ENCODE data around the gene PLAU.

DNA sequence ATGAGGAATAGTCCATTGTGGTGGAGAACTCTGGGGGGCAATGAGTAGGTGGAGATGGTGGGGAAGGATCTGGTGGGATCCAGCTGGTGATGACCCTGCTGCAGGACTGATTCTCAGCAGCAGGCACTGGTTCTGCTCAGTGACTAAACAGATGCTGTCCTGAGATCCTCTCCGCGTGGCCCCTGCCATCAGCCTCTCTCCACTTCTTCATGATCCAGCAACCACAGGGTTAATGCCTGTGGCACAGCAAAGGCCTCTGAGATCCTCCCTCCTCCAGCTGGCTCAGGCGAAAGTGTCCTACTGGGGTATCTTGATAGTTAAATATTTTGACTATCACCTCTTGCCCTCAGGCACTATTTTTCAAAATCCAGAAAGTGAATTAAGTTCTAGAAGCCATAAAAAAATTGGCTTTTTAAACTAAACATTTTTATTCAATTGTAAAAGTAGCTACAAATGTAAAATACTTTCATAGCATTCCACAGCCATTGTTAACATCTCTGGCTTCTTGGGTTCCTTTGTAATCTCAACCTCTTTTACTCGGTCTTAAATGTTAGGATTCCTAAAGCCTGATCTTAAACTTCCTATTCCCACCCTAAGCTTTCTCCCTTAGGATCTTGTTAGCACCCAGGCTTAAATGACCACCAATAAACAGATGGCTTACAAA lies 13.1 kb downstream of the PLAU start:
- no peak for TF ChIP-seq CTCF (IDR thresholded peaks at IDR 0.05)
- TF ChIP-seq POLR2A (IDR thresholded peaks at IDR 0.05), result no peak
